NCI-H446 treated with DMSO at 0.1 percent for 48 hours (cell line): Measurements from ENCODE around the gene ENPP7.
A peak's percentile ranks its signal among the peaks of the same experiment; 100 is the strongest.

Experiments
- DNase-seq: peaks from one replicate; lab custom pipeline; 2025; lab: John Stamatoyannopoulos, UW

Gene ENPP7

GRCh38 chr17:79732804-79733691 is 2.3 kb downstream of the ENPP7 start:
- no peak for DNase-seq

GRCh38 chr17:79733692-79734070 is 2.9 kb downstream of the ENPP7 start:
- DNase-seq: no peak

DNA sequence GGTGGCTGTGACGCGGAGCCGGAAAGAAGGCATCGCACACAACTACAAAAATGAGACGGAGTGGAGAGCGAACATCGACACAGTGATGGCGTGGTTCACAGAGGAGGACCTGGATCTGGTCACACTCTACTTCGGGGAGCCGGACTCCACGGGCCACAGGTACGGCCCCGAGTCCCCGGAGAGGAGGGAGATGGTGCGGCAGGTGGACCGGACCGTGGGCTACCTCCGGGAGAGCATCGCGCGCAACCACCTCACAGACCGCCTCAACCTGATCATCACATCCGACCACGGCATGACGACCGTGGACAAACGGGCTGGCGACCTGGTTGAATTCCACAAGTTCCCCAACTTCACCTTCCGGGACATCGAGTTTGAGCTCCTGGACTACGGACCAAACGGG is 4.4 kb downstream of the ENPP7 start:
- no peak for DNase-seq

GRCh38 chr17:79737046-79737921 is 6.5 kb downstream of the ENPP7 start:
- no peak for DNase-seq

DNA sequence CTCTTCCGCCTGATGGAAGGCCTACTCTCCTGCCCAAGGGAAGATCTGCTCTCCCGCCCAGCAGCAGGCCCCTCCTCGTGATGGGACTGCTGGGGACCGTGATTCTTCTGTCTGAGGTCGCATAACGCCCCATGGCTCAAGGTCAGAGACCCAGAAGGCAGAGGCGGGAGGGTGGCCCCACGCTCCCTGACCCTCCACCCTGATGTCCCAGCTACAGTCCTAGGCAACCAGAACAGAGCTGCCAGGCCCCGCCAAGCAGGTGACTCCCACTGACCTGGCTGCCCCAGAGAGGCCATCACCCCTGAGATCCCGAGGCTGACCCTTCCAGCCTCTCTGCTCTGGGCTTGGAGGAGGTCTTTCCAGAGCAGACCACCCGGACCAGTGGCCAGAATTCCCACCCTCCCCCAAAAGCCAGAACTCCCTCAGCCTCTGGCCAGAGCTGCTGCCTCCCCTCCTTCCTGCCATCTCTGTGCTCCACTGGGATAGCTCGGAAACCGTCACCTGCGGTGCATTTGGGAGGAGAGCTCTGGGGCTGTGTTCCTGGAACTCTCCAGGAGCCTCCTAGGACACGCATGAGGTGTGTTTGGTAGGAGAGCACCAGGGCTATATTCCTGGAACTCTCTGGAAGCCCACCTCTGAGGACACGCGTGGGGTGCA is 7.3 kb downstream of the ENPP7 start:
- no peak for DNase-seq

- DNase-seq: no peak
These were observed 7.9 kb downstream of the ENPP7 start for GRCh38 chr17:79738643-79739042.

GRCh38 chr17:79739148-79740062 is 8.7 kb downstream of the ENPP7 start:
- no peak for DNase-seq

GRCh38 chr17:79740413-79740812 is 9.7 kb downstream of the ENPP7 start:
- DNase-seq: no peak

- DNase-seq: no peak
These were observed 10.6 kb downstream of the ENPP7 start for GRCh38 chr17:79741401-79741750.

DNA sequence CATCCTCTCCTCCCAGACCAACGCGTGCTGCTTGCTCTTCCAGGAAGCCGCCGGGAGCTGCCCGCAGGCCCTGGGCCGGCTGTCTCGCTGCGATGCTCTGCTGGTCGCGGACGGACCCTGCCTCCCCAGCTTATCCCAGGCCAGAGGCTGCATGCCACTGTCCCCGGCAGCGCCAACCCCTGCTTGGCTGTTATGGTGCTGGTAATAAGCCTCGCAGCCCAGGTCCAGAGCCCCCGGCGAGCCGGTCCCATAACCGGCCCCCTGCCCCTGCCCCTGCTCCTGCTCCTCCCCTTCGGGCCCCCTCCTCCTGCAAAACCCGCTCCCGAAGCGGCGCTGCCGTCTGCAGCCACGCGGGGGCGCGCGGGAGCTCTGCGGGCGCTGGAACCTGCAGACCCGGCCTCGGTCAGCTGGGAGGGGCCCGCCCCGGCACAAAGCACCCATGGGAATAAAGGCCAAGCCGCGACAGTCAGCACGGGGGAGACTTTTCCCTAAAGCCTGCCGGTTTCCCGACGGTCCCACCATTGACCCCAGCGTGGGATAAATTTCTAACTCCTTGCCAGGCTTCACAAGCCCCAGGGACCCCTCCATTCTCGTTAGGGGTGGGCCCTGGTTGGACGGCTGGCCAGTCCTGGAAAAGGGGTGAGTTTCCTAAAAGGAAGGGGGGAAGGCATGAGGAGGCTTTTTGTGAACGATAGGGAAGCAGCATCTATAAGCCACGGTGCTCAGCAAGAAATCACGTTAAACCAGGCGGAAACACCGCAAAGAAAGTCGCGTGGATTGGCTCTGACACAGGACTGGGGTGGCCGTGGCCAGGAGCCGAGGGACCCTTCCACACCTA is 11.2 kb downstream of the ENPP7 start:
- peak; percentile 24 for DNase-seq

DNA sequence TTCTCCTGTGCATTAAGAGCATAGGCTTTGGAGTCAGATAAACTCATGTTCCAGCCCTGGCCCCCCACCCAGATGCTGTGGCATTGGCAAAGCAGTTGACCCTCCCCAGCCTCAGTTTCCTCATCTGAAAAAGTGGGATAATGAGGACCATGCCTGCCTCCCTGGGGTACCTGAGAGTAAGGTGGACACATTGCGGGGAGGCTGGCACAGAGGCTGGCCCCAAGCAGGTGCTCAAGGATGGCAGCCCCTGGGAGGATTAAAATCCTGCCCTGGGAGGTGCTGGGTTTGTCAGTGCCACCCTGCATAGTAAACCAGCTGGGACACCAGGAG is 11.8 kb downstream of the ENPP7 start:
- DNase-seq: no peak

DNA sequence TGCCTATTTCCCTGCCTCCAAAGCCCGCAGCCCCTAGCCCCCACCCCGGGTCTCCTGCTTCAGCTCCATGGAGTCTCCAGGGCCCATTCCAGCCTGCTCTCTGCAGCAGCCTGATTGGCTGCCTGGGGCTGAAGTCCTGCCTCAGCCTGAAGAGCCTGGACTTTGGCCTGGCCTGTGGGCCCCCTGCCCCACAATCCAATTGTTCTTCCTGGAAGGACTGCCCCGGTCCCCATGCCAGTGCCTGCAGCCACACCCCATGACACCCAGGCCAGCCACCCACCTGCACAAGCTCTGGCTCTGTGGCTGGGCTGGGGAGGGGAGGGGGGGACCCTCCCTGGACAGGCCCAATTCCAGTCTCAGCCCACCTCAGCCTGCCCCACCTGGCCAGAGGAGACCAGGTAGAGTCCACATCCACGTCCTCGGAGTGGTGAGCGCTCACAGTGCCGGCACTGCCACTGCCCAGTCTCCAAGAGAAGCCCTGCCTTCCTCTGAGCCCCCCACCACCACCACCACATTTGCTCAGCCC is 12.3 kb downstream of the ENPP7 start:
- no peak for DNase-seq

- DNase-seq: no peak
These were observed 12.9 kb downstream of the ENPP7 start for GRCh38 chr17:79743614-79744013.

DNA sequence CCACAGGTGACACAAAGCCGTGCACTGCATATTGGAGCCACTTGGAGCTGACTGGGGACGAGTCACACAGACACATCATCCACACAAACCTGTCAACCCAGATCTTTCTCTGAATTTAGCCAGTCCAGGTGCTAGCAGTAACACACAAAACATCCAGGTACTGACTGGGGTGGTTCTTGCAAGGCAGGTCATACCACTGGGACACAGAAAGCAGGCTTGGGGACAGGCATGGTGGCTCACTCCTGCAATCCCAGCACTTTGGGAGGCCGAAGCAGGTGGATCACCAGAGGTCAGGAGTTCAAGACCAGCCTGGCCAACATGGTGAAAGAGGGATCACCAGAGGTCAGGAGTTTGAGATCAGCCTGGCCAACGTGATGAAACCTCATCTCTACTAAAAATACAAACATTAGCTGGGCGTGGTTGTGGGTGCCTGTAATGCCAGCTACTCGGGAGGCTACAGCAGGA is 14.9 kb downstream of the ENPP7 start:
- no peak for DNase-seq

DNA sequence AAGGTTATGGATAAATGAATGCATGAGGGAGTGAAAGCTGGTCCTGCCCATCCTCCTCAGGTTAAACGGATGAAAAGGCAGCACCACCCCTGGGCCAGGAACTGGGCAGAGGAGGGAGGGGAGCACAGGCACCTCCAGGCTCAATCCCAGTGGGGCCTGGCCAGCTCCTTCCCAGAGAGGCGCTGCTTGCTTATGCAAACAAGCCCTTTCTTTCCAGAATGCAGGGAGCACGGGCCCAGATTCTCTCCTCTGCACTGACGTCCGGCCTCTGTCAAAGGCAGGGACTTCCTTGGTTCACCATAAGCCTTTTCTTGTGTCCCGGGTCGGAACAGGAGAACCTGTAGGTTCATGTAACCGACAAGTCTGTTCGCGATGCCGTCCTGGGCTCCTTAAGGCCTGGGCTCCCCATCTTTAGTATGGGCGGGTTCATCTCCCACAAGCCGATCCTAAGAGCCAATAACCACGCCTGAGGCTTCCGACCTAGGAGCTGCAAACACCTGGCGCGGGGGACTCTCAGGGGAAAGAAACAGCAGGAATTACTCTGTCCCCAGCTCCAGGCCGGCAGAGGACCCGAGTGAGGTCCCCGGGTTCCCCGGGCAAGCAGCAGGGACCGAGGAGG is 16.3 kb downstream of the ENPP7 start:
- no peak for DNase-seq

- no peak for DNase-seq
These were observed 17.0 kb downstream of the ENPP7 start for GRCh38 chr17:79747508-79748294.

GRCh38 chr17:79748295-79749099 is 17.8 kb downstream of the ENPP7 start:
- DNase-seq: no peak

DNA sequence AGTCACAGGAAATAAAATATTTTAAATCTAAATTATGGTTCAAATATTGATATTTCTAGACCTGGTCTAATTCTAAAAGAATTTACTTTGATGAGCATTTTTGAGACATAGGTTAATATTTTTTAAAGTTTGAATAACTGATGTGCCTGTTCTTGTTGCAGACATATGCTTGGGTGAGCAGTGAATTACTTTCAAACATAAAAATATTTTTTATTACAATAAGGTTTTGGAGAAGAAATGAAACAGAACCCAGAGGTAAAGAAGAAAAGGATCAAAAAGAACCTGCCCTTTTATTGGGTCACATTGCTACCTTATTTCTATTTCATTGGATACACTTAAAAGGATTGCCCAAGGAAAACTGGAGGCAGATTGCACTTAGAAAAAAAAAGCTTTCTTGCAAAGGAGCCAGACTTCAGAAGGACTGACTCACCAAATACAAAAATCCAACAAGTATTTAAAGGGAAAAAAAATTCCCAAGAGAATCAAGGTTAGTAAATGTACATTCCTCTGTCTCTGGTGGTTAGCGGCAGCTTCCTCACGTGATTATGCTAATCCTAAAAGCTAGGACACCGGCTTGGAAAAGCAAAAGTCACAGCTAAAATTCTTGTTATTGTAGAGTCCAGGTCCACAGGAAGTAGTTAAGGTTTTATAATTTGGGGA is 18.5 kb downstream of the ENPP7 start:
- DNase-seq: peak; percentile 48
